ENCODE data around the gene OR51B2. TPM values are rescaled to one million over a fixed set of nuclear protein-coding genes. Genes with fewer than 3 reads are reported as not detected.

OR51B2 gene
- total RNA-seq, 1 experiment from 2014 or later: not detected

GRCh38 chr11:5286901-5287300 is 37.2 kb downstream of the OR51B2 start:
- Mint-ChIP-seq H3K36me3 (ENCODE audit: insufficient read depth, unreplicated experiment) (no peaks in the 10 kb centered on the region), H3K4me1 (ENCODE audit: low read depth, unreplicated experiment) (no peaks in the 10 kb centered on the region), H3K27me3 (ENCODE audit: unreplicated experiment) (no peaks in the 10 kb centered on the region), H3K27ac (ENCODE audit: unreplicated experiment) (no peak overlapping the region), H3K4me3 (ENCODE audit: low read depth, unreplicated experiment) (no peak overlapping the region), H3K9me3 (ENCODE audit: low read depth, unreplicated experiment) (no peaks in the 10 kb centered on the region)
- CTCF ChIA-PET: no interaction called here
- BruUV-seq (replicated peaks): no TSS peak
- no peak for TF ChIP-seq CTCF (IDR thresholded peaks at IDR 0.05; ENCODE audit: unreplicated experiment)
- intact Hi-C loops (cut with micrococcal nuclease; ENCODE audit: unreplicated experiment): no loop called here
- DNase-seq: no peak

GRCh38 chr11:5286351-5286750 is 37.7 kb downstream of the OR51B2 start:
- Mint-ChIP-seq H3K27me3 (ENCODE audit: unreplicated experiment) (no peaks in the 10 kb centered on the region), H3K27ac (ENCODE audit: unreplicated experiment) (no peak overlapping the region), H3K9me3 (ENCODE audit: low read depth, unreplicated experiment) (no peaks in the 10 kb centered on the region), H3K36me3 (ENCODE audit: insufficient read depth, unreplicated experiment) (no peaks in the 10 kb centered on the region), H3K4me1 (ENCODE audit: low read depth, unreplicated experiment) (no peaks in the 10 kb centered on the region), H3K4me3 (ENCODE audit: low read depth, unreplicated experiment) (no peak overlapping the region)
- CTCF ChIA-PET: no interaction called here
- no TSS peak for BruUV-seq (replicated peaks)
- no peak for DNase-seq
- TF ChIP-seq CTCF (IDR thresholded peaks at IDR 0.05; ENCODE audit: unreplicated experiment): no peak
- intact Hi-C loops (cut with micrococcal nuclease; ENCODE audit: unreplicated experiment): no loop called here

GRCh38 chr11:5285703-5286340 is 38.3 kb downstream of the OR51B2 start:
- Mint-ChIP-seq H3K4me1 (ENCODE audit: low read depth, unreplicated experiment) (peaks cover 3% of the 10 kb centered on the region), H3K9me3 (ENCODE audit: low read depth, unreplicated experiment) (no peaks in the 10 kb centered on the region), H3K27me3 (ENCODE audit: unreplicated experiment) (no peaks in the 10 kb centered on the region), H3K36me3 (ENCODE audit: insufficient read depth, unreplicated experiment) (no peaks in the 10 kb centered on the region), H3K4me3 (ENCODE audit: low read depth, unreplicated experiment) (no peak overlapping the region), H3K27ac (ENCODE audit: unreplicated experiment) (no peak overlapping the region)
- CTCF ChIA-PET: interaction anchor here (0.6 kb wide), 1 partner anchor 43 kb away, joined by 3 read pairs; no protein-coding TSS in a partner anchor
- DNase-seq: no peak
- no peak for TF ChIP-seq CTCF (IDR thresholded peaks at IDR 0.05; ENCODE audit: unreplicated experiment)
- BruUV-seq (replicated peaks): no TSS peak
- intact Hi-C loops (cut with micrococcal nuclease; ENCODE audit: unreplicated experiment): no loop called here

- Mint-ChIP-seq H3K27ac (ENCODE audit: unreplicated experiment) (no peak overlapping the region), H3K36me3 (ENCODE audit: insufficient read depth, unreplicated experiment) (no peaks in the 10 kb centered on the region), H3K4me3 (ENCODE audit: low read depth, unreplicated experiment) (no peak overlapping the region), H3K9me3 (ENCODE audit: low read depth, unreplicated experiment) (no peaks in the 10 kb centered on the region), H3K27me3 (ENCODE audit: unreplicated experiment) (no peaks in the 10 kb centered on the region), H3K4me1 (ENCODE audit: low read depth, unreplicated experiment) (peaks cover 8% of the 10 kb centered on the region)
- no TSS peak for BruUV-seq (replicated peaks)
- TF ChIP-seq CTCF (IDR thresholded peaks at IDR 0.05; ENCODE audit: unreplicated experiment): no peak
- CTCF ChIA-PET: no interaction called here
- intact Hi-C loops (cut with micrococcal nuclease; ENCODE audit: unreplicated experiment): no loop called here
- DNase-seq: no peak
Observed at GRCh38 chr11:5284637-5285036, 39.5 kb downstream of the OR51B2 start.
